Ascending aorta (tissue), 2 donors: Measurements from ENCODE around the gene ZNF48. TPM values are rescaled to one million over a fixed set of nuclear protein-coding genes. Genes with fewer than 3 reads are reported as not detected.

ENCODE experiments used
- DNase-seq, 2 donors: peaks; one replicate each; pipeline ENCODE4 v3.0.0-alpha.2; 2019; ENCODE audit warnings: low spot score in 2 of 2
- H3K27ac ChIP-seq, 2 donors: fragments of 200-600 bp; sonication (generic); one replicate each; pipeline ENCODE4 v1.5.1; 2016 to 2017; ENCODE audit warnings: mild to moderate bottlenecking in 1 of 2
- H3K27me3 ChIP-seq: fragments of 200-600 bp; sonication (generic); one replicate; pipeline ENCODE4 v1.5.1; 2017
- H3K36me3 ChIP-seq, 2 donors: fragments of 200-600 bp; sonication (generic); one replicate each; pipeline ENCODE4 v1.5.1; 2016
- H3K4me1 ChIP-seq, 2 donors: fragments of 200-600 bp; sonication (generic); one replicate each; pipeline ENCODE4 v1.5.1; 2016 to 2017; ENCODE audit warnings: mild to moderate bottlenecking in 1 of 2
- H3K4me3 ChIP-seq, 2 donors: fragments of 200-600 bp; sonication (generic); one replicate each; pipeline ENCODE4 v1.5.1; 2016 to 2017; ENCODE audit warnings: mild to moderate bottlenecking in 1 of 2
- H3K9me3 ChIP-seq, 2 donors: fragments of 200-600 bp; sonication (generic); one replicate each; pipeline ENCODE4 v1.5.1; 2016
- intact Hi-C: fragments of 100-400 bp; cut with DNase I; formaldehyde crosslinking; loops from one replicate; pipeline ENCODE4 v1.15.1; 2023
- total RNA-seq: library from RNA; depleted of rRNA; stranded (reverse); fragments of >200 nt; gene quantifications from one replicate; pipeline ENCODE4 v1.1.0, GENCODE V29; 2016
- TF ChIP-seq, protein P1 (sequence below), 3 experiments: fragments of 200-600 bp in 2 of 3; fragments of 450-650 bp in 1 of 3; sonication (generic) in 2 of 3; IDR thresholded peaks; one replicate each; pipeline ENCODE4 v1.5.1; 2016 to 2019; ENCODE audit warnings: antibody characterized with exemption in 3 of 3, mild to moderate bottlenecking in 1 of 3, moderate library complexity in 1 of 3

The ZNF48 gene
- total RNA-seq, 1 donor from 2014 or later: 25.1 TPM

DNA sequence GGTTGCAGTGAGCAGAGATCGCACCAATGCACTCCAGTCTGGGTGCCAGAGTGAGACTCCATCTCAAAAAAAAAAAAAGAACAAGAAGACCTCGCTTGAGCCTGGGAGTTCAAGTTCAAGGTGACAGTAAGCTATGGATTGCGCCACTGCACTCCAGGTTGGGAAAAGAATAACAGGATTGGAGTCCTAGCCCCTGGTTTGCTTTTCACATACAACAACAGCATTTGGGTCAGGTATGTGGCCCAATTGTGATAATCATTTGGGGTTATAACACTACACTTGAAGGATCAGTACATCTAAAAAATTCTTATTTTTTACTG is 53.9 kb downstream of the ZNF48 start:
- intact Hi-C loops: no loop called here
- Histone ChIP-seq H3K4me1 (peaks cover 5 to 14% of the 10 kb centered on the region in 2 donors), H3K9me3 (no peaks in the 10 kb centered on the region), H3K4me3 (no peak overlapping the region), H3K27me3 (no peaks in the 10 kb centered on the region), H3K36me3 (no peaks in the 10 kb centered on the region), H3K27ac (no peak overlapping the region)
- no peak for DNase-seq
- TF ChIP-seq, protein P1, sequence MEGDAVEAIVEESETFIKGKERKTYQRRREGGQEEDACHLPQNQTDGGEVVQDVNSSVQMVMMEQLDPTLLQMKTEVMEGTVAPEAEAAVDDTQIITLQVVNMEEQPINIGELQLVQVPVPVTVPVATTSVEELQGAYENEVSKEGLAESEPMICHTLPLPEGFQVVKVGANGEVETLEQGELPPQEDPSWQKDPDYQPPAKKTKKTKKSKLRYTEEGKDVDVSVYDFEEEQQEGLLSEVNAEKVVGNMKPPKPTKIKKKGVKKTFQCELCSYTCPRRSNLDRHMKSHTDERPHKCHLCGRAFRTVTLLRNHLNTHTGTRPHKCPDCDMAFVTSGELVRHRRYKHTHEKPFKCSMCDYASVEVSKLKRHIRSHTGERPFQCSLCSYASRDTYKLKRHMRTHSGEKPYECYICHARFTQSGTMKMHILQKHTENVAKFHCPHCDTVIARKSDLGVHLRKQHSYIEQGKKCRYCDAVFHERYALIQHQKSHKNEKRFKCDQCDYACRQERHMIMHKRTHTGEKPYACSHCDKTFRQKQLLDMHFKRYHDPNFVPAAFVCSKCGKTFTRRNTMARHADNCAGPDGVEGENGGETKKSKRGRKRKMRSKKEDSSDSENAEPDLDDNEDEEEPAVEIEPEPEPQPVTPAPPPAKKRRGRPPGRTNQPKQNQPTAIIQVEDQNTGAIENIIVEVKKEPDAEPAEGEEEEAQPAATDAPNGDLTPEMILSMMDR (IDR thresholded peaks at IDR 0.05): no peak

Other genes with a start within 250 kb of the ZNF48 start
- gene CORO1A, start 211.8 kb upstream of the ZNF48 start, total RNA-seq: 69.4 TPM
- gene BOLA2B, start 201.8 kb upstream of the ZNF48 start, total RNA-seq: 643 TPM
- gene SLX1A, start 201.5 kb upstream of the ZNF48 start, total RNA-seq: 44.6 TPM
- gene SULT1A3, start 196.2 kb upstream of the ZNF48 start, total RNA-seq: 14.8 TPM
- gene NPIPB13, start 146.9 kb upstream of the ZNF48 start, total RNA-seq: 1.3 TPM
- 15.1 TPM for gene CD2BP2, start 40.1 kb upstream of the ZNF48 start, total RNA-seq
- gene TBC1D10B, start 24.9 kb upstream of the ZNF48 start, total RNA-seq: 20.9 TPM
- gene MYL11, start 20.6 kb upstream of the ZNF48 start, total RNA-seq: not detected
- not detected for gene SEPTIN1, start 12.9 kb upstream of the ZNF48 start, total RNA-seq
- gene ZNF771, start 12.2 kb downstream of the ZNF48 start, total RNA-seq: 49.6 TPM
- gene DCTPP1, start 34.6 kb downstream of the ZNF48 start, total RNA-seq: 7.2 TPM
- 22.8 TPM for gene SEPHS2, start 50.5 kb downstream of the ZNF48 start, total RNA-seq
- gene ITGAL, start 77.3 kb downstream of the ZNF48 start, total RNA-seq: 0.11 TPM
- 18.9 TPM for gene ZNF768, start 131.1 kb downstream of the ZNF48 start, total RNA-seq
- 19.6 TPM for gene ZNF747, start 139.4 kb downstream of the ZNF48 start, total RNA-seq
- gene ZNF764, start 163.0 kb downstream of the ZNF48 start, total RNA-seq: 10.9 TPM
- gene ZNF688, start 176.3 kb downstream of the ZNF48 start, total RNA-seq: 11.3 TPM
- gene ZNF785, start 190.3 kb downstream of the ZNF48 start, total RNA-seq: 12.1 TPM
- gene ZNF689, start 215.0 kb downstream of the ZNF48 start, total RNA-seq: 7.0 TPM